Occipital lobe (tissue), 2 donors: ENCODE data around the gene FOXL2. TPM values are rescaled to one million over a fixed set of nuclear protein-coding genes. Genes with fewer than 3 reads are reported as not detected.
"Not testable (repeated sequence)": the region's sequence is repeated elsewhere in the genome, so short reads cannot be mapped to it uniquely, and the experiment has no call there.

ENCODE experiments used
- DNase-seq: peaks from one replicate; lab custom pipeline; 2025; lab: John Stamatoyannopoulos, UW
- total RNA-seq: library from RNA; depleted of rRNA; stranded (reverse); fragments of >200 nt; gene quantifications from one replicate; pipeline ENCODE4 v1.2.3, GENCODE V29; 2014

Gene FOXL2
- total RNA-seq, 1 donor from 2014 or later = not detected

GRCh38 chr3:138933068-138933668, 13.8 kb downstream of the FOXL2 start:
- DNase-seq = no peak

GRCh38 chr3:138928727-138929372, 18.1 kb downstream of the FOXL2 start:
- DNase-seq = no peak

GRCh38 chr3:138923531-138923994, 23.4 kb downstream of the FOXL2 start:
- DNase-seq = peak; percentile 45

GRCh38 chr3:138922400-138922799, 24.5 kb downstream of the FOXL2 start:
- not testable (repeated sequence) for DNase-seq

DNA sequence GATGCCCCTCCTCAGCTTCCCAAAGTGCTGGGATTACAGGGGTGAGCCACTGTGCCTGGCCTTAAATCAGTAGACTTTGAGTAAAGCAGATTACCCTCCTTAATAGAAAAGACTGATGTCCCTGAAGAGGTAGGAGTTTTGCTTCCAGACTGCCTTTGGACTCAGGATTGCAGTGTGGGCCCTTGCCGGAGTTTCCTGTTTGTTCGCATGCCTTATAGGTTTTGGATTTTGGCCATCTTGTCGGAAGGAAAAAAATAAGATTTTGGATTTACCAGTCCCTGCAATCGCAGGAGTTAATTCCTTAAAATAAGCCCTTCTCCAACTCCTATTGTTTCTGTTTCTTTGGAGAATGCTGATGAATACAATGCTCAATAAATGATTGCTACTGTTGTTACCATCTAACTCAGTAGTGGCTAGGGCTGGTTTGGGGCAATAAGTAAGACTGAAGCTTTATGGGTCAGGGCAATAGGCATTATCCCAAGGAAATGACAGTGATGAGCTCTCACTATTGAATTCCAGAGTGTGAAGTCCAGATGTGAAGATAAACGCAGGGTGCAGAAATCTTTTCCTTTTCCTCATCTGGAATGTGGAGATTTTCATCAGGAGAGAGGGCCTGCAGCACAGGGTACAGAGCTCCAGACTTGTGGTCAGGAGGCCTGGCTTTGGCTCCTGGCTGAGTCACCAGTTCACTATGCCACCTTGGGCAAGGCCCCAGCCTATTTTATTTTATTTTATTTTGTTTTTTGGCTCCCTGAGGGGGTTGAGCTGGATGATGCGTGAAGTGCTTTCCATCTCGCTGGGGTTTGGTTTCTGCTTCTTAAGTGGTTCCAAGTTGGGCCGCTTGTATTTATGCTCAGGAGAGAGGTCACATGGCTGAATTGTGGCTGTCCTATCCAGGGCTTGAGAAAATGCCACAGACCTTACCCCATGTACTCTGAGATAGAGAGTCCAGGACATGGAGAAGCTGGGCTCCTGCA, 25.3 kb downstream of the FOXL2 start:
- DNase-seq = no peak

GRCh38 chr3:138919325-138919724, 27.6 kb downstream of the FOXL2 start:
- DNase-seq = no peak

DNA sequence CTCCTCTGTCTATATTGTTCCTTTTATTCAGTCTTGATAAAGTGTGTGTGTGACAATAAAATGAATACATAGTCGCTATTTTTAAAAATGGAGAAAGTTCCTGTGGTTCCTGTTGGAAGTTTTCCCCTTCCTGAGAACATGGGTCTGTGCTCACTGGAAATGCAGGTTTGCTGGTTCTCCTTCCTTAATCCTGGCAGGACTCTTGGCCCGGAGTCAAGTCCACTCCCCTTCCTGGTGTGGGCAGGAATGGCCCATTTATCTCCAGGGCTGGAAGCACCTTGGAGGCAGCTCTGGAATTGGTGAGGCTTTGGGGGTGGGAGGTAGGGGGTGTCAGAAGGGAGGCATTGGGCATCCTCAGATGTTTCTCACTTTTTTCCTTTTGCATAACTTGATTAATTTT, 30.1 kb downstream of the FOXL2 start:
- no peak for DNase-seq

GRCh38 chr3:138915503-138916498, 31.1 kb downstream of the FOXL2 start:
- DNase-seq = peak; percentile 74

DNA sequence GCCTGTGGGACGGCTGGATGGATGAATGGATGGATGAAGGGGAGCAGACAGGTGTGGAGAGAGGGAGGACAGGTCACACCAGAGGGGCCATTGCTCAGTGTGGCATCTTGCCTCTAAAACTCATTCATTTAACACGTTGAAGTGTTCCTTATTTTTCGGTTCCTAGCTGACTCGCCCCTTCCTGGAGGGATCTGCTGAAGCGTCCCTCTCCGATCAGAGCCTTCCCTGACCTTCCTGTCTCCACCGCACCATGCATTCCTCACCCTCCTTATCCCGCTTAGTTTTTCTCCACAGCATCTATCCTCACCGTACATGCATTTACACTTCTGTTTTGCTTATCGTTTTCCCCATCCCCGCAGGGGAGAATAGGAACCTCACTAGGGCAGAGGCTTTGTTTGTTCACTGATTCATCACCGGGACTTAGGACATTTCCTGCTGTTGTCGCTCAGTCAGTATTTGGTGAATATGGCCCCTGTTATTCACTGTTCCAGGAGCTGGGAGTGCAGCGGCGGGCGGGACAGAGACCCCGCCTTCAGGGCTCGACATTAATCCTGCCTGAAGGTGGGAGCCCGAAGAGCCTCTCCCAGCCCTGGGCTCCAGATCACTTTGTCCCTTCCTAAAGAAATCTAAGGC, 32.0 kb downstream of the FOXL2 start:
- no peak for DNase-seq

DNA sequence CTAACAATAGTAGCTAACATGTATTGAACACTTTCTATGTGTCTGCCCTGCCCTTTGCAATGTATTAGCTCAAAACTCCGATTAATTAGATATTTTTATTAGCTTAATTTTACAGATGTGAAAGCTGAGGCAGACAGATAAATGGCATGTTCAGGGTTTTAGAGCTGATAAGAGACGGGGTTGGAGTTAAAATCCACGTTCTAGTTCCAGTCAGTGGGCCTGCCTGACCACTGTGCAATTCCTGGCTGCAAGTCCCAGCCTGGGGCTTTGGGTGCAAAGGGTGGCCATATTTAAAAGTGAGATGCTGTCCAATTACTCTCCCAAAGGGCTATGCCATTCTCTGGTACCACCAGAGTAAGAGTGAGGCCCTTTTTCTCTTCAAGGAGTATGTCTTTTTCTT, 33.2 kb downstream of the FOXL2 start:
- DNase-seq = no peak

GRCh38 chr3:138912237-138912636, 34.7 kb downstream of the FOXL2 start:
- no peak for DNase-seq

GRCh38 chr3:138911621-138912020, 35.3 kb downstream of the FOXL2 start:
- no peak for DNase-seq

- no peak for DNase-seq
Measured at GRCh38 chr3:138909904-138910303, 37.0 kb downstream of the FOXL2 start.

- no peak for DNase-seq
Measured at GRCh38 chr3:138908846-138909245, 38.1 kb downstream of the FOXL2 start.

DNA sequence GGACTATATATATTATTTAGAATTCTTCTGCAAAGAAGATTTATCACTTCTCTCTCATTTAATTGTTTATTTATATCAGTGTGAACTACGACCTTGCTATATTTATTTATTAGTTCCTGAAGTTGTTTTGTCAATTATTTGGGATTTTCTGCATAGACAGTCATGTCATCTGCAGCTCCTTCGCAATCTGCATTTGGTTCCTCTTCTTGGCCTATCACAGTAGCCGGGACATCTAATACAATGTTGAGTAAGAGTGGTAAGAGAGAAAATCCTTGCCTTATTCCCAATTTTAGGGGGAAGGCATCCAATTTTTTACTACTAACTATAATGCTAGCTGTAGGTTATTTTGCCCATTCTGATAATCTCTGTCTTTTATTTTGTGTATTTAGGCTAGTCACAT, 39.4 kb downstream of the FOXL2 start:
- no peak for DNase-seq

GRCh38 chr3:138902171-138902570, 44.8 kb downstream of the FOXL2 start:
- no peak for DNase-seq

- no peak for DNase-seq
Measured at GRCh38 chr3:138901567-138901966, 45.4 kb downstream of the FOXL2 start.

- no peak for DNase-seq
Measured at GRCh38 chr3:138899351-138899991, 47.5 kb downstream of the FOXL2 start.

DNA sequence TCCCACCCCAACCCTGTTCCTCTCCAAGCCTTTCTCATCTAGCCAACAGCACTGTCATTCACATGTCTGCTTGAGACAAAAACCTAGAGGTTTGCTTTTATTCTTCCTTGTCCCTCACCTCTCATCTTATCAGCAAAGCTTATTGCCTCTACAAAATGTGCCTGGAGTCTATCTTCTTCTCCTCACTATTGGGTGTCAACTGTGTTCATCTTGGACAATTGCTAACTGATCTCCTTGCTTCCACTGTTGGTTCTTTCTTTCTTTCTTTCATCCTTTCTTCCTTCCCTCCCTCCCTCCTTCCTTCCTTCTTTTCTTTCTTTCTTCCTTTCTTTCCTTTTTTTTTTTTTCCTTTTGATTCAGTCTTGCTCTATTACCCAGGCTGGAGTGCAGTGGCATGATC, 48.2 kb downstream of the FOXL2 start:
- DNase-seq = no peak

- no peak for DNase-seq
Measured at GRCh38 chr3:138898301-138898700, 48.6 kb downstream of the FOXL2 start.
